HG03175 (cell line): ENCODE data around the gene CTSK.
"Not testable (repeated sequence)": the region's sequence is repeated elsewhere in the genome, so short reads cannot be mapped to it uniquely, and the experiment has no call there.

Experiments
- ATAC-seq: cut with Tn5 transposase; IDR thresholded peaks from one replicate; pipeline ENCODE4 v1.9.1; 2021; ENCODE audit warnings: mild to moderate bottlenecking, moderate library complexity; ENCODE audit not compliant: unreplicated experiment

Gene CTSK

GRCh38 chr1:150807249-150808023 is 624 bp downstream of the CTSK start:
- ATAC-seq = no peak

GRCh38 chr1:150805899-150806298 is 2.2 kb downstream of the CTSK start:
- ATAC-seq = no peak

GRCh38 chr1:150804671-150805070 is 3.4 kb downstream of the CTSK start:
- no peak for ATAC-seq

- ATAC-seq = no peak
These were observed 9.0 kb downstream of the CTSK start for GRCh38 chr1:150799089-150799488.

- ATAC-seq = no peak
These were observed 9.5 kb downstream of the CTSK start for GRCh38 chr1:150798525-150798924.

GRCh38 chr1:150796374-150796773 is 11.7 kb downstream of the CTSK start:
- no peak for ATAC-seq

GRCh38 chr1:150793778-150794177 is 14.3 kb downstream of the CTSK start:
- ATAC-seq = not testable (repeated sequence)

GRCh38 chr1:150793221-150793620 is 14.8 kb downstream of the CTSK start:
- ATAC-seq = no peak

- ATAC-seq = no peak
These were observed 16.5 kb downstream of the CTSK start for GRCh38 chr1:150791585-150791984.

- no peak for ATAC-seq
These were observed 18.7 kb downstream of the CTSK start for GRCh38 chr1:150789396-150789795.

GRCh38 chr1:150788946-150789345 is 19.1 kb downstream of the CTSK start:
- no peak for ATAC-seq

GRCh38 chr1:150787455-150787854 is 20.6 kb downstream of the CTSK start:
- ATAC-seq = no peak

GRCh38 chr1:150780510-150780909 is 27.6 kb downstream of the CTSK start:
- no peak for ATAC-seq

GRCh38 chr1:150778409-150778808 is 29.7 kb downstream of the CTSK start:
- ATAC-seq = no peak

- ATAC-seq = no peak
These were observed 30.5 kb downstream of the CTSK start for GRCh38 chr1:150777544-150777943.

GRCh38 chr1:150775931-150776505 is 32.0 kb downstream of the CTSK start:
- ATAC-seq = not testable (repeated sequence)

- ATAC-seq = no peak
These were observed 32.8 kb downstream of the CTSK start for GRCh38 chr1:150775276-150775675.

- ATAC-seq = no peak
These were observed 35.7 kb downstream of the CTSK start for GRCh38 chr1:150772326-150772725.

- not testable (repeated sequence) for ATAC-seq
These were observed 40.4 kb downstream of the CTSK start for GRCh38 chr1:150767704-150768103.

- ATAC-seq = peak; percentile 19
These were observed 42.1 kb downstream of the CTSK start for GRCh38 chr1:150765977-150766301.

GRCh38 chr1:150765296-150765976 is 42.6 kb downstream of the CTSK start, which contains the start of gene CTSS:
TSS of gene CTSS (minus strand) at chr1:150765778. CDS start at chr1:150764763, 1,015 bp downstream.
- peak; percentile 85 for ATAC-seq

GRCh38 chr1:150764617-150765101 is 43.4 kb downstream of the CTSK start:
- no peak for ATAC-seq
